Inflammatory macrophage treated with lipopolysaccharide for 1 hour (primary cell): ENCODE measurements around the gene MMGT1.

Source experiments
- DNase-seq, 2 donors: peaks; one replicate each; pipeline ENCODE4 v3.0.0-alpha.2; 2020 to 2022

The MMGT1 gene

DNA sequence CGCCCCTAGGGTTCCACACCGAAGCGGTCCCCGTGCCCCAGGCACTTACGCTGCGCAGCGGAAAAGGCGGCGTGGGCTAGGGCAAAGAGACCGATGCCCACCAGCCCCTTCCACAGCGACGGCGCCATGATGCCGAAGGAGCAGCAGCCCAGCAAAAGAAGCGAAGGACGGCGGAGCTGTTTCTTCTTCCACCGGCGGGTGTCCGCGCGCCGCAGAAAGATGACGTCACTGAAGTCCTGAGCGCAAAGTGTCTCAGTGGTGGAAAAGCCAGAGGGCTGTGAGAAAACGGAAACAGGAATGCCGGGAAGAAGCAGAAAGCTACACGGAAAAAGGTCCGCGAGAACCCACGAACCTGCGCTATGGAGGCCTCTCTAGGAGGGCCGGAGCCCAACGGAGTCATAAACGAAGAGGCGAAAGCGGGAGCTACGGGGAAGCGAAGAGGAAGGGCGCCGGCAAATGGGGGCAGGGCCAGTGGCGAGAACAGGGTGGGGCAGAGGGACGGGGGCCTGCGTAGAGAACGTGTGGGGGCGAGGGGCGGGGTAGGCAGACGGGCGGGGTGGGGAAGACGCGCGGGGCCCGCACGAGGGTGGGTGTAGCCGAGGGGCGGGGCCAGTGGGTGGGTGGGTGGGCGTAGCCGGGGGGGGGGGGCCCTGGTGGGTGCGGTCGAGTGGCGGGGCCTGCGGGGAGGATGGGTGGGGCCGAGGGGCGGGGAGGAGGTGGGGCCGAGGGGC is at the start of gene MMGT1:
MMGT1 (minus strand) TSS at position 441 of the 731 bp plus-strand sequence; CDS start at position 128, 313 bp downstream.
- peak; percentile 71 to 72 for DNase-seq

DNA sequence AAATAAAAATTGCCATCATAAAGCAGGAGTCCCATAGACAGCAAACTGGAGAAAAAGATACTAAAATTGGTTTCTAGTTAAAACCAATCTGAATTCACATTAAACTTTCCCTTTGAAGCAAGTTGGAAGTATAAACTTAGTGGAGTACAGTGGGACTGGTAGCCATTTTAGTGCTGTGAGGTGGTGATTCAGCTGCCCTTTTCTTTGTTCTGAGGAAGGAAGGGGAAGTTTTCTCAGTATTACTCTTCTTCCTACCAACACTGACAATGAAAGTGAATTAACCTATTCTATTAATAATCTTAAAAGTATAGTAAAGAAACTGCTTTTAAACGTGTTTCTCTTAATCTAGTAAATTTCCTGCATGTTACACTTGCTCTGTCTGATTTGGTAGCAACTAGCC is 48.1 kb upstream of the MMGT1 start:
- DNase-seq = no peak

GRCh38 chrX:136021160-136021559 is 47.4 kb upstream of the MMGT1 start:
- DNase-seq = no peak

- DNase-seq = no peak
Observed at GRCh38 chrX:136019226-136019625, 45.4 kb upstream of the MMGT1 start.

DNA sequence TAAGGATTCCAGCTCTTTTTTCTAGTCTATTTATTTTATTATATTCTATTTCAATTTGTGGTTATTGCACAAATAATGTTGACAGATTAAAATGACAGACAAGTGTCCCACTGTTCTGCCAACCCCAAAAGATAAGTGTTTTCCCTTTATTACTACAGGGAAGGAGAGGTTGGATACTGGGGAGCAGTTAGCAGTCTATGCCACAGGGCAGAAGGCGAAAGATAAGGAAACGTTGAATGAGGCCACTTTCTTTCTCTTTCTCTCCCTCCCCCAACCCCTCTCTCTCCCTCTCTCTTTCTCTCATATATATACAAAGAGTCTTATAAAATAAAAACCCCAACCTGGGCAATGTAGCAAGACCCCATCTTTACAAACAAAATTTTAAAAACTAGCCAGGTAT is 43.1 kb upstream of the MMGT1 start:
- DNase-seq = no peak

GRCh38 chrX:136015016-136015415 is 41.2 kb upstream of the MMGT1 start:
- no peak for DNase-seq

- no peak for DNase-seq
Observed at GRCh38 chrX:135988245-135988644, 14.5 kb upstream of the MMGT1 start.

DNA sequence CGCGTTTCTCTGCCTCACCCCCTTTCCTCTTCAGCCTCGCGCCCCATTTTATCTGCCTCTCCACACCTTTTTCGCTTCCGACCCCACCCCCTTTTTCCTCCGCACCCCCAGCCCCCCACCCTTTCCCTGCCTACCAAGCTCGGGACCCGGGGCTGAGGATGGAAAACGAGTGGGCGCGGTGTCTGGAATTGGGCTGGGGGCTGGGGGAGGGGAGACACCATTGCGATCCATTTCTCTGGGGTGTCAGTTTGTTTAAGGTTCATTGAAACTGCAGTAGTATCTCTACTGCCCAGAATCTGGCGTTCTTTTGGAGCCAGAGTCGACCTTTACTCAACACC is 12.2 kb upstream of the MMGT1 start:
- DNase-seq = no peak

- DNase-seq = peak; percentile 36 to 41
Observed at GRCh38 chrX:135985157-135985972, 11.6 kb upstream of the MMGT1 start, which contains the start of gene SLC9A6. Gene SLC9A6 (plus strand): TSS chrX:135985435. CDS start chrX:135985659, 224 bp downstream.

GRCh38 chrX:135984791-135985156 is 11.0 kb upstream of the MMGT1 start:
- no peak for DNase-seq

DNA sequence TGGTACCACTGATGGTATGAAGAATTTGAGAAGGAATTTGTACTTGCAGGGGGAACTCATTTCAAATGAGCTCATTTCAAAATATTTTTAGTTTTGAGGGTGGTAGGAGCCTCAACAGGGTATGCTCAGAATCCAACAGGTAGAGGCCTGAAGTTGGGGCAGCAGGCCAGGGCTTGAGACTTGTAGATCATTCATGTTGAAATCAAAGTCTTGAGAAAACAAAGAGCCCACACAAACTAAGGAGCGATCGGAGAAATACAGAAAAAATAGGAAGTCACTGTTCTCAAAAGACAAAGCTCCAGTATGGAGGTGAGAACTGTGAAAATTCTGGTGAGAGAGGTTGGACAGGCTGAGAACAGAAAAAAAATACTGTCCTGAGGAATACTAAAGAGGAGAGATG is 10.5 kb upstream of the MMGT1 start:
- peak; percentile 7 to 15 for DNase-seq

GRCh38 chrX:135982860-135983259 is 9.1 kb upstream of the MMGT1 start:
- peak; percentile 58 to 83 for DNase-seq

DNA sequence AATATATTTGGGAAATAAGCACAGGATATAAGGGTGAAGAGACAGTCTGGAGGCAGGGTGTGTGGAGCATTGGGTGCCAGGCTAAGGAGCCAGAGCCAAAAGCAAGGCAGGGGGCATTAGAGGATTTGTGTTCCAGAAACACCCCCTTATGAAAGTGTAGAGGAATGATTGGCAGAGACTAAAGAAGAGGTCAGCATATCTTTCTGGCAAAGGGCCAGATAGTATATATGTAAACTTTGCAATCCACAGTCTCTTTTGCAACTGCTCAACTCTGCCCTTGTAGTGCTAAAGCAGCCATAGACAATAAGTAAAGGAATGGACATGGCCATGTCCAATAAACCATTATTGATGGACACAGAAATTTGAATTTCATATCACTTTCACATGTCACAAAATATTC is 7.9 kb upstream of the MMGT1 start:
- peak in 1 of 2 donors; percentile 10 for DNase-seq

DNA sequence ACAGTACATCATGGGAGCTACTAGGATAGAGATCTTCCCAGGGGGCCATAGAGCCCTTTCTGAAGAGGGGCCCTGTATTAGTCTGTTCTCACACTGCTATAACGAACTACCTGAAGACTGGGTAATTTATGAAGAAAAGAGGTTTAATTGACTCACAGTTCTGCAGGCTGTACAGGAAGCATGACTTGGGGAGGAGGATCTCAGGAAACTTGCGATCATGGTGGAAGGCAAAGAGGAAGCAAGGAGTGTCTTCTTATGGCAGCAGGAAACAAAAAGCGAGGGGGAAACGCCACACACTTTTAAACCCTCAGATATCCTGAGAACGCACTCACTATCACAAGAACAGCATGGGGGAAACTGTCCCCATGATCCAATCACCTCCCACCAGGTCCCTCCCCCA is 7.2 kb upstream of the MMGT1 start:
- DNase-seq = no peak

DNA sequence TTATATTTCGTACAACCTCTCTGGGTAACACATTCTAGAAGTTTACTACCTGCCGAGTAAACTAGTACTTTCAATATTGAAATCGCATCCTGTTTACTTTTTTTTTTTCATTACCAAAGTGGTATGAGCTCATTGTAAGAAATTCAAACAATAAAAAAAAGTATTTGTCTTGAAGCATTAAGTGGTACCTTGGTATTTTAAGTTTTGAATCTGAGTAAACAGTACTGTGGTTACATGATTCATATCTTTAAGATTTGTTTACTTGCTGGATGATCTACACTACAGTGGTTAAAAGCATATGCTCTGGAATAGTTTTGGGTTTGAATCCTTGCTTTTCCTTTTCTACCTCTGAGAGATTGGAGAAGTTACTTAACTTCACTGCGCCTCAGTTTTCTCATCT is 3.8 kb upstream of the MMGT1 start:
- DNase-seq = no peak

- DNase-seq = no peak
Observed at GRCh38 chrX:135975421-135975820, 1.6 kb upstream of the MMGT1 start.

- DNase-seq = no peak
Observed at GRCh38 chrX:135974279-135974856, 580 bp upstream of the MMGT1 start.

DNA sequence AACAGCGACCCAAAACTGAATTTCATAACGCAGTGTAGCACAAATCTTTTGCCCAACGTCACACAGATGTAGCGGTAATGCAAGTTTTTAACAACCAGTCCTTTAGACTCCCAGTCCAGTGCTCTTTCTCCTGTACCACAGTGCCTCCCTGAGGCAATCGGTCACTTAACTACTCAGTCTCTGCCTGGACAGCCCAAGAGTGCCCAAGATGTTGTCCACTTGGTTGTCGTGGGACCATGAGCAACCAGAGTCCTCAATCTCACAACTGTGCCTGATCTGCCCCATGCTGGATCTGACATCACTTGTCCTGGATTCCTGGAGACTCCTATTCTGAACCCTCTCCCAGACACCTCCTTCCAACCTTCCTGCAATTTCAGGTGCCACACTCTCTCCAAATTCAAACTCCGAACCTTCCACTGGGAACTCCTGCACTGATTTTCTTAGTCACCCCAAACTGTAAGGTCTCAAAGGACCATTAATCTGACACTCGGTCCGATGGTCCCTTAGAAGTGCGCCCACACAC is 702 bp downstream of the MMGT1 start:
- DNase-seq = peak in 1 of 2 donors; percentile 15

DNA sequence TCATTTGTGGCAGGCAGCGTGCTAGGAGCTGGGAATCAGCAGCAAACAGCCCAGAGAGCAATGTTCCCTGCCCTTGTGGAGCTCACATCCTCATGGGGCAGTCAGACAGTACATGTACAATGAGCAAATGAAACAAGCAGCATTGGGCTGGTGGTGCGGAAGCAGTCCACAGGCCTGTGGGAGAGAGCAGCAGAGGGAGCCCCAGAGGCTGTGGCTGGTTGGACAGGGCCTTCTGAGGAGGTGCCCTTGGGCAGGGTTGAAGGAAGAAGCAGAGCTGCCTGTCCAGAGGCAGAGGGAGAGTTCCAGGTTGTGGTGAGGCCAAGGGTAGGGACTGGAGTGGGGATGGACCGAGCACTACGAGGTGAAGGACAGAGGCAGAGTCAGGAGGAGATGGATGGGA is 22.5 kb downstream of the MMGT1 start:
- DNase-seq = no peak

DNA sequence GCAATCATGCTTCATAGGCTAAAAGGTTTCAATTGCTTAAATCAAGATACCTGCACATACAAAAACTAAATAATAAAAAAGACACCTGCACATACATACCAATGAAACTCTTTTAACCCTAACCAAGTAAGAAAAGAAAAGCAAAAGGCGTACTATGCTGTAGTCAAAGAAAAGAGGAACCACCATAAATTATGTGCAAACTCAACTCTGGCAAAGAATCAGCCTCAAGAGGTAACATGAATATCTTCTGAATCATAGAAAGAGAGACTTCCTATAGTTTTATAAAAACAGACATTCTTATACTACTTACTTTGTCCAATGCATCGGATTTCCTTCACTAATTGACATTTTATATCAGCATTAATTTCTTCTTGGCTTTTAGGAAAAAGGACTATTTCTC is 29.3 kb downstream of the MMGT1 start:
- no peak for DNase-seq

DNA sequence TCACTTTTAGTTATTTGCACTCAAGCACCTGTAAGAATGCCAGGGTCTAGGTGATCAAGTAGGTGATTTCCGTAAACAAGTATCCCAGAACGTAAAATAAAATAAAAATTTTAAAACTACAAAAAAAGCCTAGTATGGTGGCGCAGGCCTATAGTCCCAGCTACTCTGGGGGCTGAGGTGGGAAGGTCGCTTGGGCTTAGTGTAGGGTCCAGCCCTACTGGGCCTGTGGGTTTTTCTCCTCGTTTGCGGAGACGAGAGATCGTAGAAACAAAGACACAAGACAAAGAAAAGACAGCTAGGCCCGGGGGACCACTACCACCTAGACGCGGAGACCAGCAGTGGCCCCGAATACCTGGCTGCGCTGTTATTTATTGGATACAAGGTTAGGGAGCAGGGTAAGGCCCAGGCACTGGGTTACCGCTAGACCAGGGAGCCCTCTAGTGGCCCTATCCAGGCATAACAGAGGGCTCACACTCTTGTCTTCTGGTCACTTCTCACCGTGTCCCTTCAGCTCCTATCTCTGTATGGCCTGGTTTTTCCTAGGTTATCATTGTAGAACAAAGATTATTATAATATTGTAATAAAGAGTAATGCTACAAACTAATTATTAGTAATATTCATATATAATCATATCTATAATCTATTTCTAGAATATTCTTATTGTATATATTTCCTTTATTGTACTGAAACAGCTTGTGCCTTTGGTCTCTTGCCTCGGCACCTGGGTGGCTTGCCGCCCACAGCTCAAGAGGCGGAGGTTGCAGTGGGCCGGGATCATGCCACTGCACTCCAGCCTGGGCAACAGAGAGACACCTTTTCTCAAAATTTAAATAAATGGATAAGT is 41.9 kb downstream of the MMGT1 start:
- DNase-seq = peak; percentile 11 to 49

GRCh38 chrX:135927897-135928296 is 45.9 kb downstream of the MMGT1 start:
- DNase-seq = no peak

DNA sequence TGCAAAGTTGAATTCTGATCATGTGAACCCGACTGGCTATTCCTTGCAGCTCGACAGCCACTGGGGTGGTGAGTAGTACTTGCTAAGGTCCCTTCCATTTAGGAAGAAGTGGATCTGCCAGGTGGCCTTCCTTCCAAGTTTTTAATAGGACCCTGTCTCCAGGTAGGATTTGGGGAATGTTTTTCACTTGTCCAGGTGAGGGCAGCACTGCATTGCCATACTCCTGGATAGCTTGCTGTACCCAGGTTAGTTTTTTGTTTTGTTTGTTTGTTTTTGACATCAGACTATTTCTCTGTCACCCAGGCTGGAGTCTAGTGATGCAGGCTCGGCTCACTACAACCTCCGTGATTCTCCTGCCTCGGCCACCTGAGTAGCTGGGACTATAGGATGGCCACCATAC is 50.4 kb downstream of the MMGT1 start:
- DNase-seq = no peak
